ENCODE measurements around the gene HRH4. TPM values are rescaled to one million over a fixed set of nuclear protein-coding genes. Genes with fewer than 3 reads are reported as not detected.

HRH4 gene
- total and polyA plus RNA-seq, 10 donors: 0.02 to 1.8 (median 0.76) TPM; not detected in 2

DNA sequence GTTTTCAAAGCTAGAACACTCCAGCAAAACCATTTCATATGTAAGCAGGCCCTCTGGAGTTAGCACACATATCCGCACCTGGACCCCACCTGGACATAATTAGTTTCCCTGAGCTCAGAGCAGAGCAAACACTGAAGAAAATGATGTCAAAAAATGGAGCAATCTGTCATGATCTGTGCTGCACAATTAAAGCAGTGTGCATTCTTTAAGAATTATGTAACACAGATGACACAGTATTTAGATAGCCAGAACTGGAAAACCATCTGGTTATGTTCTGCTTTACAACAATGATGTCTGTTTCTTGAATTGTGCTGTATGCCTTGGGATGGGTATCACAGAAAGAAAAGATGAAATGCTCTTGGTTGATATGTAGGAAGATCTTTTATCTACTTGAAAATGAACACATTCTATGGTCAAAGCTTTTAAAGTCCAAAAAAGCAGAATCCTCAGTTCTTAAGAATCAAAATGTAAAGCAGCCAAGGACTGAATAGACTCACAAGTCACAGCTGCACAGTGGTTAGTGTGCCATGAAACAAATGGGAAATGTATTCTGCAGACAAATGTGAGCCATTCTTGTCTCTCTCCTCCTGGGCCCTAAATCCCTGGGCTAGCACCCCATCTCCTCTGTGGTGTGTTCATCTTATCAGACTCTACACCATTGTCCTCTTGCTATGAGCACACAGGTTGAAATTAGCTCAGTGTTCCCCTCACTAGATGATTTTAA is 36.8 kb downstream of the HRH4 start:
- peaks cover 0 to 5% (median 0%) of the 10 kb centered on the region in 8 donors for H3K9me3 ChIP-seq
- no peak for DNase-seq
- H3K27me3 ChIP-seq (replicated peaks in 1 of 7): no peaks in the 10 kb centered on the region
- H3K4me3 ChIP-seq: no peak overlapping the region
- intact Hi-C loops (cut with DNase I; ENCODE audit: low total_unique reads): no loop called here
- 79 to 92% (median 86%) methylated on average over 1 of the region's 1 CpG for WGBS, 5 donors
- no peaks in the 10 kb centered on the region for H3K36me3 ChIP-seq
- H3K27ac ChIP-seq: no peak overlapping the region
- H3K4me1 ChIP-seq: peaks cover 3 to 8% (median 7%) of the 10 kb centered on the region in 6 donors
- no peak for TF ChIP-seq POLR2AphosphoS5 (IDR thresholded peaks at IDR 0.05)
- TF ChIP-seq, protein P1, sequence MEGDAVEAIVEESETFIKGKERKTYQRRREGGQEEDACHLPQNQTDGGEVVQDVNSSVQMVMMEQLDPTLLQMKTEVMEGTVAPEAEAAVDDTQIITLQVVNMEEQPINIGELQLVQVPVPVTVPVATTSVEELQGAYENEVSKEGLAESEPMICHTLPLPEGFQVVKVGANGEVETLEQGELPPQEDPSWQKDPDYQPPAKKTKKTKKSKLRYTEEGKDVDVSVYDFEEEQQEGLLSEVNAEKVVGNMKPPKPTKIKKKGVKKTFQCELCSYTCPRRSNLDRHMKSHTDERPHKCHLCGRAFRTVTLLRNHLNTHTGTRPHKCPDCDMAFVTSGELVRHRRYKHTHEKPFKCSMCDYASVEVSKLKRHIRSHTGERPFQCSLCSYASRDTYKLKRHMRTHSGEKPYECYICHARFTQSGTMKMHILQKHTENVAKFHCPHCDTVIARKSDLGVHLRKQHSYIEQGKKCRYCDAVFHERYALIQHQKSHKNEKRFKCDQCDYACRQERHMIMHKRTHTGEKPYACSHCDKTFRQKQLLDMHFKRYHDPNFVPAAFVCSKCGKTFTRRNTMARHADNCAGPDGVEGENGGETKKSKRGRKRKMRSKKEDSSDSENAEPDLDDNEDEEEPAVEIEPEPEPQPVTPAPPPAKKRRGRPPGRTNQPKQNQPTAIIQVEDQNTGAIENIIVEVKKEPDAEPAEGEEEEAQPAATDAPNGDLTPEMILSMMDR (IDR thresholded peaks at IDR 0.05 in 8 of 11, conservative IDR thresholded peaks at IDR 0.05 in 3 of 11): no peak
- no peak for TF ChIP-seq POLR2A (IDR thresholded peaks at IDR 0.05)

DNA sequence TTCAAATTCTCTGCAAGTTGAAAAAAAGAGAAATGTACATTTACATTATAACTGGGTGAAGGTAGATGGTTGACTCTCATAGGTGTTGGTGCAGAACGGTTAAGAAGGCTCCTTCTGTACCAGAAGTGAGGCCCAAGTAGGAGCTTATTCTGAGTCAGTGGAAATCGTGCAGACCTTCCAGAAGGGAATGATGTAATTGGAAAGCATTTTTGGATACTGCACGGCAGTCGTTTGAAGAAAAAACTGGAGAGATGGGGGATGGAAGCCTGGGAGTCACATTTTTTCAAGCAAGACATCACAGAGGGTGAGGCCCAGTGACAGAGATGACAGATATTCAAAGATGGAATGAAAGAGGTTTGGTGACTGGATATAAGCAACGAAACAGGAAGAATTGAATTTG is 39.4 kb downstream of the HRH4 start:
- intact Hi-C loops (cut with DNase I; ENCODE audit: low total_unique reads): no loop called here
- no peak for DNase-seq
- H3K27me3 ChIP-seq (replicated peaks in 1 of 7): no peaks in the 10 kb centered on the region
- H3K27ac ChIP-seq: no peak overlapping the region
- TF ChIP-seq, protein P1 (IDR thresholded peaks at IDR 0.05 in 8 of 11, conservative IDR thresholded peaks at IDR 0.05 in 3 of 11): no peak
- TF ChIP-seq POLR2AphosphoS5 (IDR thresholded peaks at IDR 0.05) (no peak), POLR2A (IDR thresholded peaks at IDR 0.05) (no peak)
- WGBS, 5 donors: 79 to 88% (median 82%) methylated on average over 5 of the region's 5 CpGs
- no peak overlapping the region for H3K4me3 ChIP-seq
- no peaks in the 10 kb centered on the region for H3K36me3 ChIP-seq
- H3K9me3 ChIP-seq: no peaks in the 10 kb centered on the region
- H3K4me1 ChIP-seq: no peaks in the 10 kb centered on the region

DNA sequence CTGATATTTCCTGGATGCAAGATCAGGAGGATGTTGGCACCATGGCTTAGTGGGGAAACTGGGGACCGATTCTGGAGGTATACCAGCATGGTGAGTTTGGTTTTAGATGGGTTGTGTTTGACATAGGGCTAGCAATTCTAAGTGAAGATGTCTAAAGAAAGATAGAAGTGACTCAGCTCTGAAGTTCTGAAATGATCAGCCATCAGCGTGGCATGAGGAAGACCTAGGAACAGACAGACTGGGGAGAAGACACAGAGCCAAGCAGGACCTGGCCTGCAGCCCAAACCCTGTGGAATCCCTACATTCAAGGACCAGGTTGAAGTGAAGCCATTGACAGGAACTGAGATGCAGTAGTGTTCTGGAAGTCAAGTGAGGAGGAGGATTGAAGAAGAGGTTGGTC is 39.8 kb downstream of the HRH4 start:
- H3K27me3 ChIP-seq (replicated peaks in 1 of 7): no peaks in the 10 kb centered on the region
- TF ChIP-seq POLR2A (IDR thresholded peaks at IDR 0.05) (no peak), POLR2AphosphoS5 (IDR thresholded peaks at IDR 0.05) (no peak)
- TF ChIP-seq, protein P1 (IDR thresholded peaks at IDR 0.05 in 8 of 11, conservative IDR thresholded peaks at IDR 0.05 in 3 of 11): no peak
- DNase-seq: no peak
- no peak overlapping the region for H3K27ac ChIP-seq
- no peaks in the 10 kb centered on the region for H3K9me3 ChIP-seq
- intact Hi-C loops (cut with DNase I; ENCODE audit: low total_unique reads): no loop called here
- H3K4me1 ChIP-seq: no peaks in the 10 kb centered on the region
- H3K4me3 ChIP-seq: no peak overlapping the region
- WGBS, 5 donors: 64 to 83% (median 72%) methylated on average over 2 of the region's 2 CpGs
- H3K36me3 ChIP-seq: no peaks in the 10 kb centered on the region

DNA sequence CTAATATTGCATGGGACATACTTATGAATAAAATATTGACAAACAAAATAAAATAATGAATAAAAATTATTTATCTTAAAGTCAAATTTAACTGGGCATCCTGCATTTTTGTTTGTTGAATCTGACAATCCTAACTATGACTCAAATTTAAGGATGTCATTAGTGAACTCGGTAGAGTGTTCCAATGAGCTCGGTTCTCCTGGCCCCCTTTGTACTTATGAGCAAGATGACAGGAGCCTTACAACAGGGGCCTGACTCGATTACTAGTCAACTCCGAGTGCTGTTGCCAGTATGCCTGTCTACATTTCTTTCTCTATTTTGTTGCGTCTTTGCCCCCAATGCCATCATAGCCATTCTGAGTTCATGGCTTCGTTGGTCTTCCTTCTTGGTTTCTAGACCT is 40.3 kb downstream of the HRH4 start:
- H3K36me3 ChIP-seq: no peaks in the 10 kb centered on the region
- 84 to 97% (median 92%) methylated on average over 6 of the region's 6 CpGs for WGBS, 5 donors
- H3K4me3 ChIP-seq: no peak overlapping the region
- H3K9me3 ChIP-seq: no peaks in the 10 kb centered on the region
- no peaks in the 10 kb centered on the region for H3K27me3 ChIP-seq (replicated peaks in 1 of 7)
- intact Hi-C loops (cut with DNase I; ENCODE audit: low total_unique reads): no loop called here
- TF ChIP-seq POLR2A (IDR thresholded peaks at IDR 0.05) (no peak), POLR2AphosphoS5 (IDR thresholded peaks at IDR 0.05) (no peak)
- TF ChIP-seq, protein P1 (IDR thresholded peaks at IDR 0.05 in 8 of 11, conservative IDR thresholded peaks at IDR 0.05 in 3 of 11): no peak
- no peaks in the 10 kb centered on the region for H3K4me1 ChIP-seq
- H3K27ac ChIP-seq: no peak overlapping the region
- no peak for DNase-seq
